ENCODE data around the gene TMOD3.

Gene TMOD3

DNA sequence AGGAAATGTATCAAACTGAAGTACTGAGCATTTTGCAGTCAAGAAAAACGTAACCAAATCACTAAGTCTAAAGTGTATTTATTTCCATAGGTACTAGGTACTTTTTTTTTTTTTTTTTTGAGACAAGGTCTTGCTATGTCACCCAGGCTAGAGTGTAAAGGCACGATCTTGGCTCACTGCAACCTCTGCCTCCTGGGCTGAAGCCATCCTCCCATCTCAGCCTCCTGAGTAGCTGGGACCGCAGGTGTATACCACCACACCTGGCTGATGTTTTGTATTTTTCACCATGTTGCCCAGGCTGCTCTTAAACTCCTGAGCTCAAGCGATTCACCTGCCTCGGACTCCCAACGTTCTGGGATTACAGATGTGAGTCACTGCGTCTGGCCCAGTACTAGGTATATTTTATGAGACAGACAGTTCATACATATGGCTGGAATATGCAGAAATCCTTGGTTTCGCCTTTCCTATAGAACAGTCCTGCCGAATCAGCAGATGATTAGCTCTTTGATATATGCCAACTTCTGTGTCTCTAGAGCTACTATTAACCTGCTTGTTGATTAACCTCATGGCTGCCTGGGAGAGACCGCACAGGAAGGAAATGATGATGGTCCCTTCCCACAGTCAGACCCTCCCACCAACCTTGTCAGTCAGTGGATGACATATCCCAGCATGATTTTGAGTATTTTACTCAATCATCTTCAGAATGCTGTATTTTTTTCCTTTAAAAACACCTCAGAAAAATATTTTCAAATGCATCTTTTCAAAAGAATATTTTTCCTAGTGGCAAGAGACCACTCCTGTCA lies 32.3 kb downstream of the TMOD3 start:
- no peak for DNase-seq (ENCODE audit: low read depth, low spot score)
- in situ Hi-C loops (cut with HindIII; ENCODE audit: low sequenced_read_pairs), result no loop called here
- no peak overlapping the region for H3K4me3 ChIP-seq (ENCODE audit: low read depth, low read length)
- TF ChIP-seq, protein P1, sequence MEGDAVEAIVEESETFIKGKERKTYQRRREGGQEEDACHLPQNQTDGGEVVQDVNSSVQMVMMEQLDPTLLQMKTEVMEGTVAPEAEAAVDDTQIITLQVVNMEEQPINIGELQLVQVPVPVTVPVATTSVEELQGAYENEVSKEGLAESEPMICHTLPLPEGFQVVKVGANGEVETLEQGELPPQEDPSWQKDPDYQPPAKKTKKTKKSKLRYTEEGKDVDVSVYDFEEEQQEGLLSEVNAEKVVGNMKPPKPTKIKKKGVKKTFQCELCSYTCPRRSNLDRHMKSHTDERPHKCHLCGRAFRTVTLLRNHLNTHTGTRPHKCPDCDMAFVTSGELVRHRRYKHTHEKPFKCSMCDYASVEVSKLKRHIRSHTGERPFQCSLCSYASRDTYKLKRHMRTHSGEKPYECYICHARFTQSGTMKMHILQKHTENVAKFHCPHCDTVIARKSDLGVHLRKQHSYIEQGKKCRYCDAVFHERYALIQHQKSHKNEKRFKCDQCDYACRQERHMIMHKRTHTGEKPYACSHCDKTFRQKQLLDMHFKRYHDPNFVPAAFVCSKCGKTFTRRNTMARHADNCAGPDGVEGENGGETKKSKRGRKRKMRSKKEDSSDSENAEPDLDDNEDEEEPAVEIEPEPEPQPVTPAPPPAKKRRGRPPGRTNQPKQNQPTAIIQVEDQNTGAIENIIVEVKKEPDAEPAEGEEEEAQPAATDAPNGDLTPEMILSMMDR (IDR thresholded peaks at IDR 0.05; ENCODE audit: low read depth, low read length), result no peak

DNA sequence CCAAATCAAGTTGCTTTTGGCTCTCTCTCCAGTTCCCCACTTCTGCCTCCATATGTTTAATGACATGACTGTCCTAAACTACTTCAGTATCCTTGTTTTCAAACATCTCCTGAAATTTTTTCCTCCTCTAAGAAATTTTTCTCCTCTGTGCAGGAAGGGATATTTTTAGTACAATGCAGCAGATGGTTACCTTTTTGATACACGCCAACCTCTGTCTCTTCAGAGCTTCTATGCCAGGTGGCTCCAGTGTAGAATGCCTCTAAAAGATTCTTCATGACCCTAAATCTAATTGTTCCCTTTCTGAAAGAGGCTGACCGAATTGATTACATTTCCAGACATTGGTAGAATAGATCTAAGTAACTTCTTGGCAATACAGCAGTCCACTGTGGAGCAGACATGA lies 33.7 kb downstream of the TMOD3 start:
- H3K4me3 ChIP-seq (ENCODE audit: low read depth, low read length), result no peak overlapping the region
- no peak for DNase-seq (ENCODE audit: low read depth, low spot score)
- TF ChIP-seq, protein P1 (IDR thresholded peaks at IDR 0.05; ENCODE audit: low read depth, low read length), result no peak
- in situ Hi-C loops (cut with HindIII; ENCODE audit: low sequenced_read_pairs), result no loop called here

DNA sequence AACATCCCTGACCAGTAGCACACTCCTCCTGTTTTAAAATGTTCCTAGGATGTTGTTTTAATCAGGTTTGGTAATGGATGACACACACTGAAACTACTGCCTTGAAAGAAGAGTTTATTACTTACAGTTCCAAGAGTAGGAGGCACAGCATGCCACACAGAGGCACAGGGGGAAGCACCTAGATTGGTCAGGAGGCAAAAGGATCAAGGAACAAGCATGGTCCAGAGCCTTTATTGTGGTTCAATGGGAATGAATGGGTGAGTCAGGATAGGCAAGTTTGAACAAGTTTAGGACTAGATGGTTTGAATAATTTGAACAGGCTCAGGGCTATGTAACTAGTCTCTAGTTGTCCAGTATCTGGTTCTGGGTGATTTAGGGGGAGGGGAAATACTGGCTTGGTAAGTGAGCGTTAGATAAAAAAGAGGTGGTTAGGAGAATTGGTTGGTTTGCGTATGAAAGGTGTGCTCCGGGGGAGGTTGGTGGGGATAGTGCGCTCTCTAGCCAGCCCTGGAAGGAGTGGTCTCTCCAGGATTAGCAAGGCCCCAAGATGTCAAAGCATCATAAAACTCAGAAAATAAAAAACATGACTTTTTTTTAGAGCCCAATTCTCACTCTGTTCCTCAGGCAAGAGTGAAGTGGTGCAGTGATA lies 35.1 kb downstream of the TMOD3 start:
- peak; percentile 29 for DNase-seq (ENCODE audit: low read depth, low spot score)
- TF ChIP-seq, protein P1 (IDR thresholded peaks at IDR 0.05; ENCODE audit: low read depth, low read length), result no peak
- in situ Hi-C loops (cut with HindIII; ENCODE audit: low sequenced_read_pairs), result no loop called here
- H3K4me3 ChIP-seq (ENCODE audit: low read depth, low read length), result no peak overlapping the region

DNA sequence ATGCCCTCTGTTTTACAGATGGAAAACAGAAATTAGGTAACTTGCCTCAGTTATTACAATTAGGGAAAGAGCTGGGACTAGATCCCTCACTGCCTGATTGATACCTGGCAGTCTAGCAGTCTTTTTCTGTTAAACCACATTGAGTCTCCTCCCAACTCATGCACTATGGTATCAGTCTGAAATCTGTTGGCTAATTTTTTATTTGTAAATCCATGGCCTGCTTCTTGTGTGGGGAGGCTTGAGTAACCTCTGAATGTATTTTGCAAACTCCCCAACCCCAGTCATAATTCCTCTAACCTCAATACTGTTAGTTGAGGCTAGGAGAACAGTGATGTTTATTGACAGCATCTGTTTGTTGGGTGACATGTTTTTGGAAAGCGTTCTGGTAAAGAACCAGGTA lies 35.9 kb downstream of the TMOD3 start:
- in situ Hi-C loops (cut with HindIII; ENCODE audit: low sequenced_read_pairs), result no loop called here

DNA sequence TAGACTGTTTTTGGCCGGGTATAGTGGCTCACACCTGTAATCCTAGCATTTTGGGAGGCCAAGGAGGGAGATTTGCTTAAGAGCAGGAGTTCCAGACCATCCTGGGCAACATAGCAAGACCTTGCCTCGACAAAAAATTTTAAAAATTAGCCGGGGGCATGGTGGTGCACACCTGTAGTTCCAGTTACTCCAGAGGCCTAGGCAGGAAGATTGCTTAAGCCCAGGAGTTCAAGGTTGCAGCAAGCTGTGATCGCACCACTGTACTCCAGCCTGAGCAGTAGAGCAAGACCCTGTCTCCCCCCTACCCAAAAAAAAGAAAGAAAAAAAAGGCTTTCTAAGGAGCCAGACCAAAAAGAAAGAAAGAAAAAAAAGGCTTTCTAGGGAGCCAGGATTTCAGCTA lies 36.7 kb downstream of the TMOD3 start:
- H3K4me3 ChIP-seq (ENCODE audit: low read depth, low read length), result no peak overlapping the region
- DNase-seq (ENCODE audit: low read depth, low spot score), result no peak
- TF ChIP-seq, protein P1 (IDR thresholded peaks at IDR 0.05; ENCODE audit: low read depth, low read length), result no peak
- in situ Hi-C loops (cut with HindIII; ENCODE audit: low sequenced_read_pairs), result no loop called here

More for the DNA sequence above, 35.9 kb downstream of the TMOD3 start:
- H3K4me3 ChIP-seq (ENCODE audit: low read depth, low read length), result no peak overlapping the region
- TF ChIP-seq, protein P1 (IDR thresholded peaks at IDR 0.05; ENCODE audit: low read depth, low read length), result no peak
- DNase-seq (ENCODE audit: low read depth, low spot score), result no peak

DNA sequence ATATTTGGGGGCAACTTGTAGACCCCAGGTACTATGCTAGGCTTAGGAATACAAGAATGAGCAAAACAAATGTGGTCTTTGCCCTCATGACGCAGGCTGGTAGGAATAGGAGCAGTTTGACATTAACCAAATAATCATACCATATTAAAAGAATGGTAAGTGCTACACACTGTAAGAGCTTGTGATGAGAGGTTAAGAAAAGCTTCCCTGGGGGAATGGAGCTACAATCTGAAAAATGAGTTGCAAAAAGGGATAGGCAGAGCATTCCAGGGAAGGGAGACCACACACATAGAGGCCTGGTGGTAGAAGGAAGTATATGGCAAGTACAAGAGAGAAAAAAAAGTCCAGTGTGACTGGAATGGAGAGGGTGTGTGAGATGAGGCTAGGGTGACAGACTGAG lies 37.3 kb downstream of the TMOD3 start:
- TF ChIP-seq, protein P1 (IDR thresholded peaks at IDR 0.05; ENCODE audit: low read depth, low read length), result no peak
- H3K4me3 ChIP-seq (ENCODE audit: low read depth, low read length), result no peak overlapping the region
- no peak for DNase-seq (ENCODE audit: low read depth, low spot score)
- in situ Hi-C loops (cut with HindIII; ENCODE audit: low sequenced_read_pairs), result no loop called here

Measured in astrocyte of the spinal cord (primary cell).